Mesodermal cell (in vitro differentiated cells): Measurements from ENCODE around the gene PIGB.

Experiments used
- H3K27ac ChIP-seq: 2 replicates; pipeline ENCODE4 v1.7.0; 2013; ENCODE audit warnings: mild to moderate bottlenecking, low read depth, low read length, moderate library complexity; ENCODE audit not compliant: severe bottlenecking
- H3K36me3 ChIP-seq: 2 replicates; pipeline ENCODE4 v1.7.1; 2013; ENCODE audit warnings: mild to moderate bottlenecking, low read length, moderate library complexity; ENCODE audit not compliant: control insufficient read depth, insufficient read depth
- H3K4me1 ChIP-seq: one replicate; pipeline ENCODE4 v1.7.1; 2013; ENCODE audit warnings: mild to moderate bottlenecking, low read length; ENCODE audit not compliant: insufficient read depth, control insufficient read depth, poor library complexity, severe bottlenecking
- H3K4me3 ChIP-seq: 2 replicates; pipeline ENCODE4 v1.7.0; 2013; ENCODE audit warnings: low read length, control low read depth, mild to moderate bottlenecking; ENCODE audit not compliant: insufficient read depth, poor library complexity, severe bottlenecking; ENCODE audit errors: extremely low read depth
- H3K9me3 ChIP-seq: 2 replicates; pipeline ENCODE4 v1.7.1; 2013; ENCODE audit warnings: mild to moderate bottlenecking, low read length, moderate library complexity; ENCODE audit not compliant: control insufficient read depth
- WGBS, 2 experiments: methylation state at CpG; one replicate each; pipeline ENCODE4 v1.1.5; 2013; ENCODE audit warnings: missing lambda C conversion rate in 2 of 2; ENCODE audit not compliant: insufficient coverage in 2 of 2; 5-methylcytosine and 5-hydroxymethylcytosine counted together

PIGB gene

DNA sequence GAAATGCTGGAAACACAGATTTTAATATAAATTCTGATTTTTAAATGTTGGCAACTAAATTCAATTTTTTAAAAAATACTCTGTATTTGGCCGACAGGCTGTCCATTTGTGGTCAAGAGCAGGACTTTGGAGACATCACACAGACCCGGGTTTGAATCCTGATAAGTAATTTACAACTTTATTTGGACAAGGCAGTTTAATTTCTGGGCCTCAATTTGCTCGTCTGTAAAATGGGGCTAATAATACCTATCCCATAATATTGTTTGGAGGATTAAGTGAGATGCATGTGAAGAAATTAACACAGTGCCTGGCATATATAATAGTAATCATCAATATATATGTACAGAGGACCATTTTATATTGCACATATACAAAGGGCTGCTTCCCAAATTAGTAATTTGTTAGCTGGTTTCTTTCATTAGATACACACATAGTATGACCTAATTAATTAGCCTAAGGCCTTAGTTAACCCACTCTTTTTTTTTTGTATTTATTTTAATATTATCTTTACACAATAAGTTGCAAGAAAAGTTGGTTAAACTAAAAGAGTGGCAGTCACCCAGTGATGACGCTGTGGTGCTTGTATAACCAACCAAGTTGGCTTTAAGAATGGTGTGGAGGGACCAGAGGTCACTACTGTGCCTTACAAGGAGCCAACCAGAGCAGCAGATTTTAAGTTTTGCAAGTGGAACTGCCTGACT lies 665 bp downstream of the PIGB start:
- Histone ChIP-seq H3K27ac (peak overlapping the region; percentile 73), H3K4me1 (no peaks in the 10 kb centered on the region), H3K9me3 (no peaks in the 10 kb centered on the region), H3K36me3 (peaks cover 5% of the 10 kb centered on the region), H3K4me3 (peak overlapping the region; percentile 68)
- WGBS, 2 experiments: 60% methylated on average over 3 of the region's 4 CpGs

DNA sequence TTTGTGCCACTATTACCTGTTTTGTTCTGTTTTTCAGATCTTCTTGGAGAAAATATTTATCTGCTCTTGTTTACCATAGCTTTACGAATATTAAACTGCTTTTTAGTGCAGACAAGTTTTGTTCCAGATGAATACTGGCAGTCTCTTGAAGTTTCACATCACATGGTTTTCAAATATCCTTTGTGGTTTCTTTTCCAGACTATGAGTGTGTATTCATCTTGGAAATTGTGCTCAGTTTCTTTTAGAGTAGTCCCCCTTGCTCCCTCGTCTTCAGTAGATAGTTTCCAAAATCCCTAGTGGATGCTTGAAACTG lies 1.2 kb downstream of the PIGB start:
- Histone ChIP-seq H3K4me1 (no peaks in the 10 kb centered on the region), H3K27ac (no peak overlapping the region), H3K4me3 (no peak overlapping the region), H3K36me3 (peaks cover 5% of the 10 kb centered on the region), H3K9me3 (no peaks in the 10 kb centered on the region)
- WGBS, 2 experiments: no CpG with 5 or more reads among the region's 2 CpGs

DNA sequence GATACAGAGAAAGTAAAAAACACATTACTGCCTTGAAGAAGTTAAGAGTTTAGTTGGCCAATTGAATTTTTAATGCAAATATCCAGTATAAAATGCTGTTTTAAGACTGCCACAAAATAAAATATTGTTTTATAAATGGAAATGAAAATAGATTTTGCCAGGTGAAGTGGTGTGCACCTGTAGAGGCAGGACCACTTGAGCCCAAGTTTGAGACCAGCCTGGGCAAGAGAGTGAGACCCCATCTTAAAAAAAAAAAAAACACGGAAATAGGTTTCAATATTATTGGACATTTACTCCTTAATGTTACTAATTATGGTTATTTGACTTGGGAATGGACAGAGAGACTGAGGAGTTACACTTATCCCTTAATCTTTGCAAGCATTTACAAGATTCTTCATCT lies 1.9 kb downstream of the PIGB start:
- H3K9me3 ChIP-seq: no peaks in the 10 kb centered on the region
- WGBS, 2 experiments: no CpG with 5 or more reads among the region's 1 CpG

DNA sequence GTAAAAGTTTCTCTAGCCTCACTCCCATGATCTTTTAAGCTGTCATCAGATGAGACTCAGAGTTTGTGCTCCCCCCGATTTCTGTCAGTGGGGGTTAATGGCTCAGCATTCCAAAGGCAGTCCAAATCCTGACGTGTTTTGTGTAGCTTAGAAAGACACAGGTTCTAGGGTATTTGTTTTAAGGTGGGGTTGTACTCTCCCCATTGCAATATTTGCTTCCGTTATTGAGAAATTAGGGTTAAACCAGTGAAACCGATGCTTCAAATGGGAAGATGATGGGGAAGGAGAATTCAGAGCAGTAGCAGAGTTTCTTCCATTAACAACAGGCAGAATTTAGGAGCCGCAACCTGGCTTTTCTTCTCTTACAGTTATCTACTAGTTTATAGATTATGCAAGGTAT lies 3.4 kb downstream of the PIGB start:
- no peaks in the 10 kb centered on the region for H3K4me1 ChIP-seq
- 90 to 100% methylated on average over 1 to 2 of the region's 5 CpGs for WGBS, 2 experiments
- no peaks in the 10 kb centered on the region for H3K36me3 ChIP-seq
- no peak overlapping the region for H3K4me3 ChIP-seq
- H3K27ac ChIP-seq: no peak overlapping the region
- no peaks in the 10 kb centered on the region for H3K9me3 ChIP-seq

More for the DNA sequence above, 1.9 kb downstream of the PIGB start:
- Histone ChIP-seq H3K27ac (no peak overlapping the region), H3K4me3 (no peak overlapping the region), H3K4me1 (no peaks in the 10 kb centered on the region), H3K36me3 (peaks cover 5% of the 10 kb centered on the region)

DNA sequence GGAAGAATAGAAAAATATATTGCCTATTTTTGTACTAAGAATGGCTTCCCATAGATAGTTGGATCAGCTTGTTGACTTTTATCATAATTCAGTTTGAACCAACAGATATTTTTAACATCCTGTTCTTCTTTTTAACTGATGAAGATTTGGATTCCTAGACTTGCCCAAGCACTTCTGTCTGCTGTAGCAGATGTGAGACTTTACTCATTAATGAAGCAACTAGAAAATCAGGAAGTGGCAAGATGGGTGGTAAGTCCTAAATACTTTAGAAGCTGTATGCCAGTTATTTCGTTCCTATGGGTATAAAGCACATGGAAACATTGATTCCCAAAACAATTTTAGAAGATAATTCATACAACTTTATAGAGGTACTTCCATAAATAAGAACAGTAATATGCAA lies 8.4 kb downstream of the PIGB start:
- no peaks in the 10 kb centered on the region for H3K9me3 ChIP-seq
- H3K27ac ChIP-seq: no peak overlapping the region
- no CpG with 5 or more reads among the region's 1 CpG for WGBS, 2 experiments
- H3K4me1 ChIP-seq: no peaks in the 10 kb centered on the region
- H3K4me3 ChIP-seq: no peak overlapping the region
- peaks cover 5% of the 10 kb centered on the region for H3K36me3 ChIP-seq

DNA sequence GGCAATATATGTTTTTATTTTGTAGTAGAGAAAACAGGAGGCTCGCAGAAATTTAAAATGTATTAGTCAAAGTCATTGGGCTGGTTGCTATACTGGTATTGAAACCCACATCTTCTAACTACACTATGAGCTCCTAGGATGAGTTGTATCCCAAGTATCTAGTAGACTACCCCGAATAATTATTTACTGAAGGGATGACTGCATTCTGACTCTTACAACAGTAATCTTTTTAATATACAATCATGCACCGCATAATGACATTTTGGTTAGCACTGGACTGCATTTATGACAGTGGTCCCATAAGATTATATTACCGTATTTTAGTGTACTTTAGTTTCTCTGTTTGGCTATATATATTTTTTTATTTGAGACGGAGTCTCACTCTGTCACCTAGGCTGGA lies 15.3 kb downstream of the PIGB start:
- no peak overlapping the region for H3K4me3 ChIP-seq
- peaks cover 5% of the 10 kb centered on the region for H3K36me3 ChIP-seq
- H3K27ac ChIP-seq: no peak overlapping the region
- H3K9me3 ChIP-seq: no peaks in the 10 kb centered on the region
- 80 to 100% methylated on average over 2 of the region's 5 CpGs for WGBS, 2 experiments
- H3K4me1 ChIP-seq: no peaks in the 10 kb centered on the region

DNA sequence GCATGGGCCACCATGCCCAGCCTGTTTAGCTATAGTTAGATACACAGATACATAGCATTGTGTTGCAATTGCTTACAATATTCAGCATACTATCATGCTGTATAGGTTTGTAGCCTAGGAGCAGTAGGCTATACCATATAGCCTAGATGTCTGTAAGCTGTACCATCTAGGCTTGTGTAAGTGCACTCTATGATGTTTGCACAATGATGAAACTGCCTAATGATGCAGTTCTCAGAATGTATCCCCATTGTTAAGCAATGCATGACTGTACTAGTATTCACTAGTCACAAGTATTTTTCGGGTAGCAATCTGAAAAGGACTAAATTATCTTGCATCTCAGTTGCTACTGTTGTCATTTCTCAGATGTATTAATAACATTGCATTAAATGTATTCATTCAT lies 16.0 kb downstream of the PIGB start:
- no CpG with 5 or more reads among the region's 1 CpG for WGBS, 2 experiments
- Histone ChIP-seq H3K27ac (no peak overlapping the region), H3K4me1 (no peaks in the 10 kb centered on the region), H3K36me3 (peaks cover 5% of the 10 kb centered on the region), H3K4me3 (no peak overlapping the region), H3K9me3 (no peaks in the 10 kb centered on the region)

DNA sequence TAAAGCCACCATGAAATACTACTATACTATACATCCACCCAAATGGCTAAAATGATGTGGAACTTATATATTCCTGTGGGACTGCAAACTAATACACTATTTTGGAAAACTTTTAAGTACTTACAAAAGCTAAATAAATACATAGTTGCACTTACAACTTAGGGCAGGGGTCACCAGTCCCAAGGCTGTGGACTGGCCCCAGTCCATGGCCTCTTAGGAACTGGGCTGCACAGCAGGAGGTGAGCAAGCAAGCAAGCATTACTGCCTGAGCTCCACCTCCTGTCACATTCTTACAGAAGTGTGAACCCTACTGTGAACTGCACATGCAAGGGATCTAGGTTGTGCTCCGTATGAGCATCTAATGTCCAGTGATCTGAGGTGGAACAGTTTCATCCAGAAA lies 18.1 kb downstream of the PIGB start:
- Histone ChIP-seq H3K4me1 (no peaks in the 10 kb centered on the region), H3K27ac (no peak overlapping the region), H3K4me3 (no peak overlapping the region), H3K9me3 (no peaks in the 10 kb centered on the region), H3K36me3 (no peaks in the 10 kb centered on the region)
- WGBS, 2 experiments: 80% methylated on average over 1 of the region's 1 CpG; no CpG with 5 or more reads in 1 of the 2 experiments

DNA sequence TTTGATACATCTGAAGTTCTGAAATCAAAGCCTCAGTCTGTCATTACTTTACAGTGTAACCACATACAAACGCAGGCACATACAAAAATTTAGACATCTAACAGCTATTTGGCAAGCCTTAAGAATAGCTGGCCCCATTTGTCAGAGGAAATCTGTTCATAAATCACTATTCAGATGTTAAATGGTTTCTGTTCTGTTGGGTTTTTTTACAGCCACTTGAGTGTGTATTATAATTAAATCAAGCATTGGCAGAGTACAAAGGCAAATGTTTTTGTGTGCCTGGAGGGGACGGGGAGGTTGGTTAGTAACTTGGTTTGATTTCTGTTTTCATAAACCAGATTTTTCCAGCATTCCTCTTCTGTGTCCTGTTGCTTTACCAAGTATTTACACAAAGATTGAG lies 24.1 kb downstream of the PIGB start:
- WGBS, 2 experiments: no CpG with 5 or more reads among the region's 2 CpGs

DNA sequence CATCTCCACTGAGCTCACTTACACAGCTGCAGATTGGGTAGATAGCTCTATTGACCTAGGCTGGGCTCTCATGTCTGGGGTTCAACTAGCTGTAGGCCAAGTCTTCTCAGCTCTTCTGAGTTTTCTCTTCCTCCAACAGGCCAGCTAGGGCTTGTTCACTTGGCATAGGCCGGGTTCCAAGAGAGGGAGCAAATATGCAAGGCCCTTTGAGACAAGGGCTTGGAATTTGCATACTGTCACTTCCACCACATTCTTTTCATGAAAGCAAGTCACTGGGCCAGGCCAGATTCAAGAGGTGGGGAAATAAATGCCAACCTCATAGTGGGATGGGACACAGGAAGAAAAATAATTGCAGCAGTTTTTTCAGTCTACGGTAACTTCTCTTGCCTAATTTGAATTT lies 25.2 kb downstream of the PIGB start:
- no peak overlapping the region for H3K4me3 ChIP-seq
- no peaks in the 10 kb centered on the region for H3K9me3 ChIP-seq
- no CpG with 5 or more reads among the region's 2 CpGs for WGBS, 2 experiments
- H3K27ac ChIP-seq: no peak overlapping the region
- H3K36me3 ChIP-seq: peaks cover 4% of the 10 kb centered on the region
- peaks cover 7% of the 10 kb centered on the region for H3K4me1 ChIP-seq

More for the DNA sequence above, 24.1 kb downstream of the PIGB start:
- Histone ChIP-seq H3K4me1 (peaks cover 7% of the 10 kb centered on the region), H3K27ac (no peak overlapping the region), H3K9me3 (no peaks in the 10 kb centered on the region), H3K36me3 (peaks cover 4% of the 10 kb centered on the region), H3K4me3 (no peak overlapping the region)

DNA sequence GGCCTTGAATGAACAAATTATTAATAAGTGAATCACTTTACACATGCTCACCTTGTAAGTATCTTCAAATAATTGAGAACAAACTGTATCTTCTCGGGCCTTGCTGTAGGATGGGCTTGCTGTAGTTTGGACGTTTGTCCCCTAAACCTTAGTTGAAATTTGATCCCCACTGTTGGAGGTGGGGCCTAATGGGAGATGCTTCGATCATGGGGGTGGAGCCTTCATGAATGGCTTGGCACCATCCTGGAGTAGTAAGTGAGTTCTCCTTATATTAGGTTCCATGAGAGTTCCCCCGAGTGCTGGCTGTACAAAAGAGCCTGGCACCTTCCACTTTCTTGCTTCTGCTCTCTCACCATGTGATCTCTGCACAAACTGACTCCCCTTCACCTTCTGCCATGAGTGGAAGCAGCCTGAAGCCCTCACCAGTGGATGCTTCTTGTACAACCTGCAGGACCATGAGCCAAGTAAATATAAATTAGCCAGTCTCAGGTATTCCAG lies 29.3 kb downstream of the PIGB start:
- 40 to 67% methylated on average over 1 to 3 of the region's 4 CpGs for WGBS, 2 experiments
- H3K4me1 ChIP-seq: peaks cover 7% of the 10 kb centered on the region
- no peak overlapping the region for H3K4me3 ChIP-seq
- H3K36me3 ChIP-seq: peaks cover 4% of the 10 kb centered on the region
- no peaks in the 10 kb centered on the region for H3K9me3 ChIP-seq
- no peak overlapping the region for H3K27ac ChIP-seq
